Stimulated activated CD4-positive, alpha-beta T cell treated with anti-CD3 and anti-CD28 coated beads, Interleukin-4, amount 100 ng/mL, for 4 hours (primary cell): ENCODE results near the gene ERGIC1.

Experiments
- DNase-seq, 2 experiments: peaks; one replicate each; pipeline ENCODE4 v3.0.0-alpha.2; 2020

ERGIC1 gene

DNA sequence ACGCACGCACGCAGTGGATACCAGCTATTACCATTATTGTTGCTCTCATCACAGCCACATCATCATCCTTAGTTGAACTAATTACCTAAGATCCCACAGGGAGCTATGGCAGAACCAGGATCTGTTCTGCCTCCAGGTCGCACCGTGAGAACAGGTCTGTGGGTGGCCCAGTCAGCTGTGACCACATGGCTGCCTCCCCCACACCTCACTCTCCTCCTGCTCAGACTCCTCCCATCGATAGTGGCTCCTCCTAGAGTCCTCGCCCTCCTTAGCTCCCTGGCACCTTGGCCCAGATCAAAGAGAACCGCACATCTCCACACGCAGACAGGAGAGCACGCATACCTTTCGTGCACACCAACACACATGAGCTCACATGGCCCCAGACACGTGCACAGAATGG, 92.7 kb downstream of the ERGIC1 start:
- DNase-seq, result no peak

DNA sequence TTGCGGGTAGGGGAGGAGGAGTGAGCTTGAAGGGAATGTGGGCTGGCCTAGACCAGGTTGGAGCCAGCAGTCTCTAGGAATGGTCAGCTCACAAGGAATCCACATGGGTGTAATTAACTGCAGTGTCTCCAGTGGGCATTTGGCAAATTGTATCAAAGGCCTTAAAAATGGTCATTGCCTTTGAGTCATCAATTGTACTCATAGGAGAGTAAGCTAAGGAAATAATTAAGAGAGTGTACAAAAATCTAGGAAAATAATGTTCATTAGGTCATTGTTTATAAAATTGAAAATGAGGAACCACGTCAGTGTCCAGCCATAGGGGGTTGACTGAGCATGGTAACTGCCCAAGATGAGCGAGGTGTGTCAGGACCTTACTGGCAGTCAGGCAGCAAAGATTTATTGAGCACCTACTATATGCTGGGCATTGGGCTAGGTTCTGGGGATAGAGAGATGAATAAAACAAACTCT, 95.4 kb downstream of the ERGIC1 start:
- no peak for DNase-seq

DNA sequence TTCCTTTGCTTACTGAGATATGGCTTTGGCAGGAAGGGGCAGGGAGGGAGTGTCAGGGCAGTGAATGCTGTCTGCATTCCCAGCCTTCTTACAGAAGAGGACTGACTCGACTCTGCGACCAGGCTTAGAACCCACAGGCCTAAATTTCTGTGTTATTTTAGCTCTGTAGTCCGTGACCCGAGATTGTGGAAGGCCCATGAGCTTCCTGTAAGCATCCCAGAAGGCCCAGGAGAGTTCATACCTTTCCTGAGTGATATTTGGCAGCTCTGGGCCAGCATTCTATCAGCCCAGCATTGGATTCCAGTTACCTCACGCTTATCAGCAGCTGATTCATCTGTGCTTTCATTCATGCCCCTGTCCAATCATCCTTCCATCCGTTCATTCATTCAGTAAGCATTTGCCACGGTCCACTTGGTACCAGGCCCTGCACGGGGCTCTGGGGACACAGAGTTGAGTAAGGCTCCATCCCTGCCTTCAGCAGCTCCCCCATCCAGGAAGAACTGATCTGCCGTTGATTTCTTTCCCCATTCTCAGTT, 97.0 kb downstream of the ERGIC1 start:
- DNase-seq, result no peak

DNA sequence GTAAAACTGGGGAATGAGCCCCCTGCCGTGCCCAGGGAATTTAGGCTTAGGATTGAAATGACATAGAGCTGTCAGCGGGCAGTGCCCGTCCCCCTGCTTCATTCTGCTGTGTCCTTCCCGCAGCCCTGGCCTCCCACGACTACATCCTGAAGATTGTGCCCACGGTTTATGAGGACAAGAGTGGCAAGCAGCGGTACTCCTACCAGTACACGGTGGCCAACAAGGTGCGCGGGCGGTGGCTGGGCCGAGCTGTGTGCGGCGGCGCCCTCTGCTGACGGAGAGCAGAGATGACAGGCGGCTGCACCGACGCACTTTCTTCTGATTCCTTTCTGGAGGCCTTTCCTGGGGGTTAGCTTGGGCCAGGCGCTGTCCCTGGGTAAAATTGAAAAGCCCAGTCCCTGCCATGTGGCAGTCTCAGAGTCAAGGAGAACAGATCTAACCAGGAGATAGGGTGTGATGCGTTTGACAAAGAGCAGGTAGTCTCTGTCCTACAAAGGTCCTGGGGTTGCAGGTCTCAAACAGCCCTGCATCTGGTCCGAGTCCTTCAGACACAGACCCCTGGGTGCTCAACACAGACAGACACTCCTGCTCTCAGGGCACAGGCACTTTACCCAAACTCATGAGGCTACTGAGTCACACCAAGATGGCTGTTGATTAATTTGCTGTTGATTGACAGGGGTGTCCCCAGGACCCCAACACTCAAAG, 98.4 kb downstream of the ERGIC1 start:
- peak; percentile 62 to 71 for DNase-seq

DNA sequence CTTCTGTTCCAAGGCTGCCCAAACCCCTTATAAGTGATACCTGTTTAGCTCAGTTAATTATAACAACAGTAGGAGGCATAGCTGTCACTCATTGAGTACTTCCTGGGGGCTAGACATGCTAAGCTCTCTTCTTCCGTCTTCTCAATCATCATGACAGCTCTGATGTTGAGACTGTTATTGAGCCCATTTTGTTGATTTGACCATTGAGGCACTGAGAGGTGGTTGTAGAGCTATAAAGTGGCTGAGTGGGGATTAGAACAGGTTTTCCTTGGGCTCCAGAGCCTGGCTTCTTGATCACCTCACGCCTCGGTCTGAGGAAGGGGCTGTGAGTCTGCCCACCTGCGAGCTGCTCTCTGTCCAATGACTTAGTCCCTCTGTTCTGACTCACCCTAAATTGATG, 99.2 kb downstream of the ERGIC1 start:
- DNase-seq, result no peak

DNA sequence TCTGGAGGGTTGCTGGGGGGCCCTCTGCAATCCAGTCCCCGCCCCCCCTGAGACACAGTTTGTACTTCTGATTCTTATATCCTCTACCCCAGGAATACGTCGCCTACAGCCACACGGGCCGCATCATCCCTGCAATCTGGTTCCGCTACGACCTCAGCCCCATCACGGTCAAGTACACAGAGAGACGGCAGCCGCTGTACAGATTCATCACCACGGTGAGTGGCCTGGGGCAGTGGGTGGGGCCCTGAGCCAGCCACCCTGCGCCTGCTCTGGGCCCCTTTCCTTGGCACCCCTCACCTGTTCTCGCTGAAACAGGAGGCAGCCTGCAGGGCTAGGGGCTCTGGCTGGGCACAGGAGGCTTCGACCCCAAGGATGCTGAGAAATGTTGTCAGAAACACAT, 101.0 kb downstream of the ERGIC1 start:
- no peak for DNase-seq

DNA sequence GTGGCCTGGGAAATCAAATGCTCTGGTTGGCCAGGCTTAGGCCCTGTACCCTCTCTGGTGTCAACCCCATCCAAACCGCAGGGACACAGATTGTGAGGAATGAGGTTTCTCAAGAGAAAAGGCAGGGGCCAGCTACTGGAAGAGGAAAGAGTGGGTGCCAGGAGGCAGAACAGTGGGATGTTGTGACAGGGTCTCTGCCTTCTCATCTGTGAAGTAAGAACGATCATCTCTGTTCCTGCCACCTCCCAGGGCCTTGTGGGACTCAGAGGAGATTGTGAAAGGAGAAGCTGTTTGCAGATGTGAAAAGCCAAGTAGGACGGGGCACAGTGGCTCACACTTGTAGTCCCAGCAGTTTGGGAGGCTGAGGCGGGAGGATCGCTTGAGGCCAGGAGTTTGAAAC, 102.3 kb downstream of the ERGIC1 start:
- no peak for DNase-seq

DNA sequence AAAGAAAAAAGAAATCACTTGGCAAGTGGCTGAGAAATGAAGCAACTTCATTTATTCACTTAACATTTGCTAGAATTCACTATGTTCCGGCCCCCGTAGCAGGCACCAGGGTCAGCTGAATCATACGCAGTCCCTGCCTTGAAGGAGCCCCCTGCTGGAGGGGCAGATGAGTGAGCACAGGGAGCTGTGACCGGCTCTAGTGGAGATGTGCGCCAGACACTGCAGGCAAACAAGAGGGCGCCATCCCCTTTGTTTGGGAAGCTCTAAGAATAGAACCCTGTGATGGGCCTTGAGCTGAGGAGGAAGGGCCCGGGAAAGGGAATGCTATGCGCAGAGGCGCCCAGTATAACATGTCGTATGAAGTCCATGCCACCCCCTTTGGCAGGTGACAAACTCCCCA, 105.0 kb downstream of the ERGIC1 start:
- DNase-seq, result no peak

DNA sequence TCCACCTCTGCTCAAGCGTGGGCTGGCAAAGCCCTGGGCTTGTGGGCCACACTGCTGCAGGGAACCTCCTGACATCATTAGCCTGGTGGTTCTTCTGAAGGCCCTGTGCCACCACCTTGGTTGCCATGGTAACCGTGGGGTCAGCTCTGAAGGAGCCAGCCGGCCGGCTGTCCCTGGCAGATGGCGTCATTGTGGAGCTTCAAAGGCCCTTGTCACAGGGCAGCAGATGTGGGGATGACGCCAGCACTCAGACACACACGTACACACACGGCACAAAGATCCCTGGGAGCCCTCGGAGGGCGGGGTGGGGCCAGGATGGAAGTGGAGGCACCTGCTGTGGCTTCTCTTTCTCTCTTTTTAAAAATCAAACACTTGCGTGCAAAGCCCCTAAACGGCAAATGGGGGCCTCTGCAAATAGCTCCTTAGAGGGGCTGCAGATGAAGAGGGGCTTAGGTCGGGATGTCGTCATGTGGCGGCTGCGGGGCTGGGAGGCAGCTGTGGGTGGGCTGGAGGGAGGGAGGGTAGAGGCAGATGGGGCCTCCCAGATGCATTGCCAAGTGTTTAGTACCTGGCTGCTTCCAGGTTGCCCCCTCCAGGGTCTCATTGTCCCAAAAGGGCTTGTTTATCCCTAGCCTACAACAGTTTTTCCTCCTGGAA, 105.7 kb downstream of the ERGIC1 start:
- no peak for DNase-seq

DNA sequence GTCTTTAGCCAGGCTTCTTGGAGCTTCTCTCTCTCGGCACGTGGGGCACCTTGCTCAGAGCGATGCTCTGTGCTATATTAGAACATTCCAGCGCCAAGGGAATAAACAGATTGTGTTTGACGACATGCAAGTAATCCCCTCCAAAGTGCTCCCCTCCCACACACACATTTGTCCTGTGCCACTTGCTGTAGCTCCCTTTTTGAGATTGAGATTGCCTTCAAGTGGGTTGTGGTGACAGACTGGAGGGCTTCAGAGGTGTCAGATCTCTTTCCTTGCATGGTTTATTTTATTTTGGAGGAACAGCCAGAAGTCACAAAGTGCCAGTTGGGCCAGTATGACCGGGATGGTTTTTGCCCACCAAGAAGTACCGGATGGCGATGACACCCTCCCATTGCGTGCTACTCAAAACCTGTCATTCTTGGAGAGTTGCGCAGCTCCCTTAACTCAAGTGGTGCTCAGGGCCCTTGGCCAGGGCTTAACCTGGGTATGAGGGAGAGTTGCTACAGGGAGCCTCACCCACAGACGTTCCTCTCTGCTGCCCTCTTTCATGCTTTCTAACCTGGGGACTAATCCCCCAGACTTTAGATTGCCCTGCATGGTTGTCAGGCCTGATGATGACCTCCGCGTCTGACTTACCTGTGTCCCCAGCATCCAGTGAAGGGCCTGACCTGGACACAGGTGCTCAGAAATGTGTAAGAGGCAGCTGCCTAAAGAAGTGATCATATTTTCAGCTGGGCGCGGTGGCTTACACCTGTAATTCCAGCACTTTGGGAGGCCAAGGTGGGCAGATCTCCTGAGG, 106.4 kb downstream of the ERGIC1 start:
- no peak for DNase-seq

DNA sequence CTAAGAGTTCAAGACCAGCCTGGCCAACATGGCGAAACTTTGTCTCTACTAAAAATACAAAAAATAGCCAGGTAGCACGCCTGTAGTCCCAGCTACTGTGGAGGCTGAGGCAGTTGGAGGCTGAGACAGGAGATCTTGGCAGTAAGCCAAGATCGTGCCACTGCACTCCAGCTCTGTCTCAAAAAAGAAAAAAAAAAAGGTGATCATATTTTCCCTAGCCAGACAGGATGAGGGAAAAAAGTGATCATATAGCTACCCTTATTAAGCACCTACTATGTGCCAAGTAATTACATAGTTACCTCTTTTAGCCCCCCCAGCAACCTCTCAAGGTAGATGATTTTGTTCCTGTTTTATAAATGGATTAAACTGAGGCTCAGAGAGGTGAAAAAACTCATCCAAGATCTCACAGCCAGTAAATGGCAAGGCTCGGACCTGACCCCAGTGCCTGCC, 107.0 kb downstream of the ERGIC1 start:
- no peak for DNase-seq

DNA sequence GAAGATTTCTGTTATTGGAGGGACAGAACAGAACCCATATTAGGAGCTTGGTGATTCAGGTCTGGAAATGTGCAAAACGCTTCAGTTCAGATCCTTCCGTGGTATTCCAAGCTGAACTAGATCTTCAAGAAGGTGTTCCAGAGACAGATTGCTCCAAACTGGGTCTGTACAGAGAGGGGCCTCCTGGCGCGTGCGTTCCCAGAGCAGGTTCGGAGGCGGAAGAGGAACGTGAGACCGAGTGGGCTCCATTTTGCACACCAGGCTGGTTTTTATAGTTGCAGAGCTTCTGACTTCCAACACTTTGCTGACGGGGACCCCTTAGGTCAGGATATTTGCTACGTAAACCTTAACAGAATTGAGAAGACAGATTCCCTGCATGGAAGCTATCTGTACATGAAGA, 108.5 kb downstream of the ERGIC1 start:
- no peak for DNase-seq

DNA sequence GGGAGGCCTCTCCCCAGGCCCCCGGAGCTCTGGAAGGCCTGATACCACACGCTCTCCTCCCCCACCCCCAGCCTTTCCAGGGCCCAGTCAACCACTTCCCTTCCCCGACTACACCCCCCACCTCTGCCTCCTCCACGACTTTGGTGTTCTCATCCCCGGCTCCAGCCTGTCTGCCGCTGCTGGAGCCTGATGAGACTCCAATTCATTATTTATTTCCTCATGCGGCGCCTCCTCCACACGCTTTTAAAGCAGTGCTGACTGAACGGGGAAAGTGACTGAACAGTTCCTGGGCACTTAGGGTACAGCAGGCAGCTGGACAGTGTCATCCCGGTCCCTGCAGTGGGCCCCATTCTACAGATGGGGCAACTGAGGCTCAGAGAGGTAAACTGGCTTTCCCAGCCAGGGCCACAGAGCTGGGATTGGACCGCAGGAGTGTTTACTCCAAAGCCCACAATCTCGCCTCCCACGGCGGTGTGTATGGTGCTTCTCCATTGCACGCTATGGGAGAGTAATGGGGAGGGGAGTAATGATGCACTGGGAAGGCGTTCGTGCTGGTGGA, 109.3 kb downstream of the ERGIC1 start:
- no peak for DNase-seq

DNA sequence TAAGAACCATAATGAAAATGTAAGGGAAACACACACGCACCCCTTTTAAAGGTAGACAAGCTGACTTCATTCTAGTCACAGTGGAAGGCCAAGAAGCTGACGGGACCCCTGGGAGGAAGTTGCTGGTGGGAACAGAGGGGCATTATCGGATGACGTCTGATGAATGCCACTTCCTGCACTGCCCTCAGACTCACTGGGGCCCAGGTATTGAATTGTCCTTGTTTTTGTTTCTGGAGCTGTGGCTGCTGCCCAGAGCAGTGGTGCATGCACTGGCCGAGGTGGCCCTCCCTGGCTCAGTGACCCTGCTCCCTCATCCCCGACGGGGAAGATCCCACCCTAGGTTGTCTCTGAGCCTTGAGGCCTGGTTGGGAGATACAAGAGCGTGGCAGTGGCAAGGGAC, 109.9 kb downstream of the ERGIC1 start:
- no peak for DNase-seq

DNA sequence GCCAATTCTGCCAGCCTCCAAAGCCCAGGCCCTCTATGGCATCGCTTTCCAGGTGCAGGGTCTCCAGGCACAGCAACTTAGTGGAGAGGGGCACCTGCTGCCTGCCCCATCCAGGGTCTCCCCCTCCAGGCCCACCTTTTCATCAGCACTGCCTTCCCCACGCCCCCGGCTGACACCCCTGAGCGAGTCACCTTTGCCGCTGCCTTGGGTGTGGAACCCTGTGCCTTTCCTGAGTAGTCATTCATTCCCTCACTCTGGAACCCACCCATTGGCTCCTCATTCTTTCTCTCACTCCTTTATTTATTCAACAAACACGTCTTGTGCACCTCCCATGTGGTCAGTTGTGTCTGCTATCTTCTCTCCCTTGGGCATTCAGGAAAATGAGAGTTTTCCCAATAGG, 110.7 kb downstream of the ERGIC1 start:
- no peak for DNase-seq

DNA sequence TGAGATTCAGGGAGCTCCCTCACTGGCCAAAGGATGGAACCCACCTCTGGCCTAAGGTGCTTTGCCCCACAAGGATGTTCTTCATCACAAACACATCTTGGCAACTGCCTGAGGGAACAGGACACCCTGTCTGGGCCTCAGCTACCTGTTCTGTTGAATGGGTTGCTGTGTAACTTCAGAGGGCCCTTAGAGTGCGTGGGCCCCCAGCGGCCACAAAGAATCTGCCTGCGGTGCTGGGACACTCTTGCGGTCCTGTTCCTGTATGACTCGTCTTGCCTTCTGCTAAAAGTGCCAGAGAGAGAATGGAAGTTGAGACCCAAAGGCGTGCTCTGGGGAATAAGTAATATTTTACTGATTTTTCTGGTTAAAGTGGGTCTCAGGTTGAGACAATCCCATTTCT, 111.1 kb downstream of the ERGIC1 start:
- no peak for DNase-seq

DNA sequence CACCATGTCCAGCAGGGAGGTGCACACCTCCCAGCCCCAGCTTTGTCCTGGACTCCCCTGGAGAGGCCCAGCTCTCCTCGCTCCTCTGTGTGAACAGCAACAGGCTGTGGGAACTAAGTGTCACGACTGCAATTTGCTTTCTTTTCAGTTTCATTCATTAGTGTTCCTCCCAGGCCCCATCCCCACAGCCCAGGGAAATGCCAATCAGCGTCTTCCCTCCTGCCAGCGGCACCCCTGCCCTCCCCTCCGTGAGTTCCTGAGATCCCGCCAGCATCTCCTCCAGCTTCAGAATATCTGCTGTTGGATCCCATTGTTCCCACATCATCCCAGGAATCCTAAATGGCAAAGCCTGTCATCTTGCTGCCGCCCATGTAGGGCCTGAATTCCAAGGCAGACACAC, 112.1 kb downstream of the ERGIC1 start:
- DNase-seq, result no peak

DNA sequence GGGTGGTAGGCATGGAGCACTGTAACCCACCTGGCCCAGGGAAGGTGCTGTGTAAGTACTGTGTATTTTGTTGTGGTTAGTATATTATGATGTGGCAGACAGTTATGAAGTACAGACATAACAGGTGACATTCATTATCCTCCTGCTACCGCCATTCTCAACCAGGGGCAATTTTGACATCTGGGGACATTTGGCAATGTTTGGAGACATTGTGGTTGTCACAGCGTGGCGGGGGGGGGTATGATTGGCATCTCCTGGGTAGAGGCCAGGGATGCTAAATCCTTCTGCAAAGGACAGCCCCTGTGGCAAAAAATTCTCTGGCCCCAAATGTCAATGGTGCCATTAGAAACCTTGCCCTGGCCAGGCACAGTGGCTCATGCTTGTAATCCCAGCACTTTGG, 115.4 kb downstream of the ERGIC1 start:
- no peak for DNase-seq

DNA sequence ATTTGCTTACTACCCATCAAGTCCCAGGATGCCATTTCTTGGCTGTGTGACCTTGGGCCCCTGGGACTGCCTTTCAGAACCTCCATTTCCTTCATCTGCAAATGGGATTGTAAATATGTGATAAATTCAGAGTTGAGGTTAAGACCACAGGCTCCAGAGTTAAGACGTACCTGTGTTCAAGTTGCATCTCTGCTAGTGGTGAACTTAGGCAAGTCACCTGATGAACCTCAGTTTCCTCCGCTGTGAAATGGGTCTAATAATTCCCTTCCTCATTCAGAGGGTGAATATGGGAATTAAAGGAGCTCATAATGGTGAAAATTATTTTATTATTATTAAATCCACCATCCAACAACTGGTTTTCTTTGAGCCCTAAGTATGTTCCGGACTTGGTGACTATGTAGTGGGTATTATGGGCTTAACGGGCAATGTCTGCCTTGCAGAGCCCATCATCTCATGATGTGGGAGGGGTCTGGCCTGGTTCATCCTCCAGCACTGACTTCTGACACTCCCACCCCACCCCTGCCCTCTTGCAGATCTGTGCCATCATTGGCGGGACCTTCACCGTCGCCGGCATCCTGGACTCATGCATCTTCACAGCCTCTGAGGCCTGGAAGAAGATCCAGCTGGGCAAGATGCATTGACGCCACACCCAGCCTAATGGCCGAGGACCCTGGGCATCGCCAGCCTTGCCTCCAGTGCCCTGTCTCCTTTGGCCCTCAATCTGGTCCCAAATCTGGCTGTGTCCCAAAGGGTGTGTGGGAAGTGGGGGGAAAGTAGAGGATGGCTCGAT, 116.3 kb downstream of the ERGIC1 start:
- DNase-seq, result no peak

DNA sequence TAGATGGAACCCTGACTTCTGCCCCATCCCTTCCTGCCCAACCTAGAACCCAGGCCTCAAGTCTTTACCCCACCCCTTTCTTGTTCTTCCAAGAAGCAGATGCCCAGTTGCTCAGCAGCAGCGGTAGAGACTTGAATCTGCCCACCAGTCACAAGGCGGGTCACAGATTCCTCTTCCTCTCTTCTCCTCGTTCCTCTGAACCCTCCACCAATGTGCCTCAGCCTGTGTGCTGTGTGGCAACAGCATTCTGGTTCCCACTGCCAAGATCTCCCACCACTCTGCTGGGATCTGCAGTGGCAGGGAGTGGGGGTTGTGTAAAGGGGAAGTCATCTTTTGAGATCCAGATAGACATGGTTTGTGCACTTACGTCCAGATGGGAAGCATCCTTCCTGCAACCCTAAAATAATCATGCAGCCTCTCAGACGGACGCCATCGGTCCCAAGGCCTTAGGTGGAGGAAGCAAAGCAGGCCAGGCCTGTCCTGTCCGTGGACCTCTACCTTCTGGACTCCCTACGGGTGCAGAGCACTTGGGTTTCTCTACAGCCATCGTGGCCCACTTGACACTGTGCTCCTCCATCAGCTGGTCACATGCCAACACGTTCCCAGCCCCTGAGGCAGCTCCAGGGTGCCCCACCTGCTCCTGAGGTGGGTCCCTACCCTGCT, 117.5 kb downstream of the ERGIC1 start:
- DNase-seq, result no peak

DNA sequence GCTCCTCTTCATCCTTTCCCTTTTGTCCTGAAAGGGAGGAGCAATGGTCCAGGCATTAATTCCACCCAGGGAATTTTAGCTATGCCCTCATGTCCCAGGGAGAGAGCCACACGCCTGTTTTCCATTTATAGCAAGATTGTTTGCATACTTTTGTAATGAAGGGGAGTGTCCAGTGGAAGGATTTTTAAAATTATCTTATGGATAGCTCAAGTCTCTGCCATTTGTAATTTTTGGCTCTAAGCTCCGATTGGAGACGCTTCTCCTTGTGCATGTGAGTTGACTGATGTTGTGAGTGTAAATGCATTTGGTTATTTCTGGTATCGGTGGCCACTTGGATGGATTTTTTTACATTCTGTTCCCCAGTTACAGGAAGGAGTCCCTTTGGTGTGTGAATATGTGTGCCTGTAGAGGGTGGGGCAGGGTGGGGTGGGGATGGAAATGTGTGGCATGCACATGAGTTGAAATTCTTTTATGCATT, 118.0 kb downstream of the ERGIC1 start:
- DNase-seq, result no peak
